Mesendoderm (in vitro differentiated cells): ENCODE results near the gene TBL1X.

Experiments used
- DNase-seq: peaks from one replicate; pipeline ENCODE4 v3.0.0; 2013
- H2AK5ac ChIP-seq: 2 replicates; pipeline ENCODE4 v1.6.1; 2013; ENCODE audit warnings: low read length, inconsistent platforms
- H2BK120ac ChIP-seq: 2 replicates; pipeline ENCODE4 v1.6.1; 2013; ENCODE audit warnings: low read depth, mild to moderate bottlenecking, low read length, moderate library complexity, mixed read lengths
- H2BK15ac ChIP-seq: replicated peaks from 2 replicates; pipeline ENCODE4 v1.6.1; 2013; ENCODE audit warnings: low read depth, mild to moderate bottlenecking, moderate library complexity
- H2BK5ac ChIP-seq: 2 replicates; pipeline ENCODE4 v1.6.1; 2013; ENCODE audit warnings: low read length, inconsistent platforms
- H3K18ac ChIP-seq: 2 replicates; pipeline ENCODE4 v1.6.1; 2013; ENCODE audit warnings: mild to moderate bottlenecking, low read length, mixed read lengths
- H3K23ac ChIP-seq: one replicate; pipeline ENCODE4 v1.6.1; 2013; ENCODE audit warnings: low read length
- H3K27ac ChIP-seq: 2 replicates; pipeline ENCODE4 v1.5.1; 2013; ENCODE audit warnings: low read depth, mild to moderate bottlenecking, inconsistent platforms, low read length, moderate library complexity
- H3K27me3 ChIP-seq: 2 replicates; pipeline ENCODE4 v1.6.1; 2013; ENCODE audit warnings: low read length, control low read depth, mild to moderate bottlenecking, inconsistent platforms; ENCODE audit not compliant: insufficient read depth, poor library complexity
- H3K36me3 ChIP-seq: 2 replicates; pipeline ENCODE4 v1.6.1; 2013; ENCODE audit warnings: low read length, inconsistent platforms; ENCODE audit not compliant: control insufficient read depth, insufficient read depth
- H3K4ac ChIP-seq: one replicate; pipeline ENCODE4 v1.6.1; 2013; ENCODE audit warnings: low read depth, mild to moderate bottlenecking, low read length, moderate library complexity
- H3K4me1 ChIP-seq: 2 replicates; pipeline ENCODE4 v1.6.1; 2013; ENCODE audit warnings: low read depth, low read length, inconsistent platforms; ENCODE audit not compliant: control insufficient read depth
- H3K4me2 ChIP-seq: 2 replicates; pipeline ENCODE4 v1.6.1; 2013; ENCODE audit warnings: low read length
- H3K4me3 ChIP-seq: 2 replicates; pipeline ENCODE4 v1.5.1; 2013; ENCODE audit warnings: mild to moderate bottlenecking, low read length
- H3K56ac ChIP-seq: one replicate; pipeline ENCODE4 v1.6.1; 2013; ENCODE audit warnings: low read length
- H3K79me1 ChIP-seq: 2 replicates; pipeline ENCODE4 v1.6.1; 2013; ENCODE audit warnings: low read length, inconsistent platforms
- H3K79me2 ChIP-seq: 2 replicates; pipeline ENCODE4 v1.6.1; 2013; ENCODE audit warnings: mild to moderate bottlenecking, low read length; ENCODE audit not compliant: control insufficient read depth, insufficient read depth
- H3K9ac ChIP-seq: 2 replicates; pipeline ENCODE4 v1.6.1; 2013; ENCODE audit warnings: low read length, inconsistent platforms
- H4K5ac ChIP-seq: one replicate; pipeline ENCODE4 v1.6.1; 2013; ENCODE audit warnings: low read length
- H4K8ac ChIP-seq: one replicate; pipeline ENCODE4 v1.6.1; 2013; ENCODE audit warnings: low read depth, mild to moderate bottlenecking, control low read depth, low read length, moderate library complexity
- WGBS: extraction: QIAGEN DNeasy Blood & Tissue Kit; methylation state at CpG from one replicate; pipeline ENCODE4 v1.1.7; 2013; ENCODE audit warnings: low lambda C conversion rate, missing lambda C conversion rate; ENCODE audit not compliant: insufficient coverage; ENCODE audit errors: extremely low coverage; 5-methylcytosine and 5-hydroxymethylcytosine counted together

Gene TBL1X

DNA sequence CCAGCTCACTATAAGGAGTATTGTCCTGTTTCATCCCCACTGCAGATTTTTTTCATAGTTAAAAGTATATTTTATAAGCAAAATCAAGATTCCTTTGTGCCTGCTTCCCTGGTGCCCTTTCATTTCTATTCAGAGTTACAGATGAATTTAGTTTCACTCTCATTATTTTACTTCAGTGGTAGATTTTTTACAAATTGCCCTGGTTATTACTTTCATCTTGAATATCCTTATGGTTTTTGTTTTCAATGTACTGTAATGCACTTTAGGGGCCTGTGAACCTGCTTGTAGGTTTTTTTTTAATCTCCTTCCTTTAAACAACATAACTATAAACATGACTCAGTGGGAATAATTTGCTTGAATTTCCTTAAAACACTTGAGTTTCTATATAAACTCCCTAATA is 174.0 kb downstream of the TBL1X start:
- H3K27me3 ChIP-seq = no peaks in the 10 kb centered on the region
- H3K23ac ChIP-seq = no peak overlapping the region
- H3K79me2 ChIP-seq = no peaks in the 10 kb centered on the region
- no peak overlapping the region for H2BK15ac ChIP-seq
- no peak overlapping the region for H4K5ac ChIP-seq
- no peaks in the 10 kb centered on the region for H3K79me1 ChIP-seq
- H3K4me2 ChIP-seq = no peak overlapping the region
- H3K56ac ChIP-seq = no peak overlapping the region
- no peak for DNase-seq
- no peak overlapping the region for H4K8ac ChIP-seq
- H3K4ac ChIP-seq = no peak overlapping the region
- no peak overlapping the region for H3K18ac ChIP-seq
- H3K4me3 ChIP-seq = no peak overlapping the region
- H2BK5ac ChIP-seq = no peak overlapping the region
- no peaks in the 10 kb centered on the region for H3K36me3 ChIP-seq
- H2BK120ac ChIP-seq = no peak overlapping the region
- no peak overlapping the region for H3K27ac ChIP-seq
- no peak overlapping the region for H2AK5ac ChIP-seq
- no peak overlapping the region for H3K9ac ChIP-seq
- no peaks in the 10 kb centered on the region for H3K4me1 ChIP-seq

DNA sequence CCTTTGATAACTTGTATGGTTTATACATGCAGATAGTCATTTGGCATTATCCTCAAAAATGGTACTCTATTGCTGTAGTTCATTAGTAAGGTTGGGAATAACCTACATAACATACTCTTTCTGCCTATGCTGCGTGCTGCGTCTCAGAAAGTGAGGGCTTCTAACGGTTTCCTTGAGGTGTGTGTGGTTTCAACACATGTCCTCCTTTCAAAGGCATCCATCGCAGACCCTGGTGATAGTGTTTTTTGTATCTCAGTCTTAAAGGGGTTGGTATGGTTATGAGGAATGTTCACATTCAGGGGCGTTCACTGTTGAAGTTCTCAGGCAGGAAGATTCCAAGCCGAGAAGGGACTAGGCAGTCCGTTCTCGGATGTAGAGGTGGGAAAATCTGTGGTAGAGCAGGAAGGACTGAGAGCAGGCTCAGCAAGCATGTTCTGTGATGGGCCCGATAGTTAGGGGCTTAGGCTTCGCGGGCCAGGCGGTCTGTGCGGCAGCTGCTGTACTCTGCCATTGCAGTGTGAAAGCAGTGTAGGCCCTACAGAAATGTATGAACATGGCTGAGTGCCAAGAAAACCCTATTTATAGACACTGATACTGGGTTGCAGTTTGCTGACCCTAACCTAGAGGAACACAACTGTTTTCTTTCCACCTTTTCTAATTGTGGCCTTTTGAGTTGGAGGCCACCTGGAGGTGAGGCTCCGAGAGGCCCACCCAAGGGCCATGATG is 177.6 kb downstream of the TBL1X start:
- no peaks in the 10 kb centered on the region for H3K79me2 ChIP-seq
- no peak overlapping the region for H3K4ac ChIP-seq
- H2BK15ac ChIP-seq = no peak overlapping the region
- no peak overlapping the region for H2BK5ac ChIP-seq
- H3K36me3 ChIP-seq = no peaks in the 10 kb centered on the region
- H3K27me3 ChIP-seq = no peaks in the 10 kb centered on the region
- no peak overlapping the region for H2AK5ac ChIP-seq
- WGBS = no CpG with 5 or more reads among the region's 14 CpGs
- H3K23ac ChIP-seq = no peak overlapping the region
- no peak overlapping the region for H2BK120ac ChIP-seq
- H3K18ac ChIP-seq = no peak overlapping the region
- no peak overlapping the region for H3K27ac ChIP-seq
- DNase-seq = no peak
- H3K4me1 ChIP-seq = no peaks in the 10 kb centered on the region
- no peak overlapping the region for H4K5ac ChIP-seq
- H3K79me1 ChIP-seq = no peaks in the 10 kb centered on the region
- H3K9ac ChIP-seq = no peak overlapping the region
- no peak overlapping the region for H3K4me2 ChIP-seq
- H3K56ac ChIP-seq = no peak overlapping the region
- no peak overlapping the region for H4K8ac ChIP-seq
- no peak overlapping the region for H3K4me3 ChIP-seq

DNA sequence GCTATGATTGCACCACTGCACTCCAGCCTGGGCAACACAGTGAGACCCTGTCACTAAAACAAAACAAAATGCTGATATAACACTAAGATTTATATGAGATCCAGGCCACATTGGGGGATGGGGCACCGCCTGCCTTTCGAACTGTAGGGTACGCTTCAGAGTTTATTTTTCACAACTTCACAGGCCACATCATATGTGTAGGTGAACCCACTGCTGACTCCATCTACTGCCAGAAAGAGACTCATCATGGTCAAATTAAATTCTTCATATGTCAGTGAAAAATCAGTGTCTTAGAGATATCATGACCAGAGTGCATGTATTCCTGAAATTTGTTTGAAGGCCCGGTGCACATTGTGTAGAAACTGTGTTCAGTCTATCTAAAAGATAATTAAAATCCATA is 178.9 kb downstream of the TBL1X start:
- Histone ChIP-seq H4K8ac (no peak overlapping the region), H3K4me2 (no peak overlapping the region), H3K79me2 (no peaks in the 10 kb centered on the region), H3K4me3 (no peak overlapping the region), H2BK5ac (no peak overlapping the region), H3K56ac (no peak overlapping the region), H3K79me1 (no peaks in the 10 kb centered on the region), H3K18ac (no peak overlapping the region), H2BK120ac (no peak overlapping the region), H2BK15ac (no peak overlapping the region), H3K36me3 (no peaks in the 10 kb centered on the region), H4K5ac (no peak overlapping the region), H3K4me1 (no peaks in the 10 kb centered on the region), H3K9ac (no peak overlapping the region), H3K27me3 (no peaks in the 10 kb centered on the region), H3K23ac (no peak overlapping the region), H3K27ac (no peak overlapping the region), H2AK5ac (no peak overlapping the region), H3K4ac (no peak overlapping the region)
- no CpG with 5 or more reads among the region's 4 CpGs for WGBS
- no peak for DNase-seq

DNA sequence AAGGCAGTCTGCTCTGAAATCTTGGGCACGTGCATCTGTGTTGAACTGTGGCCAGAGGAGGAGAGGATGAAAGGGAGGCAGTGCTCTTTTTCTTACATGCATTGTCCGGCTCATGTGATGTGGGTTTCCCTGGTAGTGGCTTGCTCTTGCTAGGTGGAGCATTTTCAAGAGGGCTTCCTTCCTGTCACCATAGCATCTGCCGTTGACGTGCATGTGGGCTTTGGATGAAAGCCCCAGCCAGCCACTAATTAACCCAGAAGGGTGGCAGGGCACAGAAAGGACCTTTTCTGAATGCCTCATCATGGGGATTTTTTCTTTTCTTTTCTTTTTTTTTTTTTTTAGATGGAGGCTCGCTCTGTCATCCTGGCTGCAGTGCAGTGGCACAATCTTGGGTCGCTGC is 179.5 kb downstream of the TBL1X start:
- Histone ChIP-seq H2BK5ac (no peak overlapping the region), H2AK5ac (no peak overlapping the region), H2BK15ac (no peak overlapping the region), H3K36me3 (no peaks in the 10 kb centered on the region), H4K5ac (no peak overlapping the region), H3K79me1 (no peaks in the 10 kb centered on the region), H3K18ac (no peak overlapping the region), H3K4ac (no peak overlapping the region), H3K23ac (no peak overlapping the region), H3K9ac (no peak overlapping the region), H2BK120ac (no peak overlapping the region), H3K4me3 (no peak overlapping the region), H4K8ac (no peak overlapping the region), H3K56ac (no peak overlapping the region), H3K27ac (no peak overlapping the region), H3K4me1 (no peaks in the 10 kb centered on the region), H3K27me3 (no peaks in the 10 kb centered on the region), H3K4me2 (no peak overlapping the region), H3K79me2 (no peaks in the 10 kb centered on the region)
- no peak for DNase-seq
- WGBS = no CpG with 5 or more reads among the region's 6 CpGs

- Histone ChIP-seq H3K4me3 (no peak overlapping the region), H2BK15ac (no peak overlapping the region), H3K18ac (no peak overlapping the region), H3K27me3 (no peaks in the 10 kb centered on the region), H3K23ac (no peak overlapping the region), H4K8ac (no peak overlapping the region), H3K79me2 (no peaks in the 10 kb centered on the region), H3K4ac (no peak overlapping the region), H4K5ac (no peak overlapping the region), H3K4me1 (no peaks in the 10 kb centered on the region), H3K9ac (no peak overlapping the region), H3K79me1 (no peaks in the 10 kb centered on the region), H2BK5ac (no peak overlapping the region), H3K27ac (no peak overlapping the region), H3K4me2 (no peak overlapping the region), H3K36me3 (no peaks in the 10 kb centered on the region), H2AK5ac (no peak overlapping the region), H2BK120ac (no peak overlapping the region), H3K56ac (no peak overlapping the region)
- WGBS = no CpG with 5 or more reads among the region's 12 CpGs
- peak; percentile 52 for DNase-seq
Observed at GRCh38 chrX:9646471-9647224, 181.8 kb downstream of the TBL1X start.
